GM19238 (cell line): ENCODE data around the gene C6orf58.

Source experiments
- DNase-seq: peaks from one replicate; pipeline ENCODE4 v3.0.0; 2011; ENCODE audit warnings: low spot score; ENCODE audit not compliant: insufficient read length

Gene C6orf58

GRCh38 chr6:127576874-127577273 lies at the start of gene C6orf58:
TSS of gene C6orf58 (plus strand) at chr6:127577174. CDS start at chr6:127577186, 12 bp downstream.
- DNase-seq: no peak

- DNase-seq: no peak
Observed at GRCh38 chr6:127533011-127533410, 44.0 kb upstream of the C6orf58 start.

GRCh38 chr6:127533736-127534135 lies 43.2 kb upstream of the C6orf58 start:
- DNase-seq: no peak

- DNase-seq: no peak
Observed at GRCh38 chr6:127538750-127539264, 38.2 kb upstream of the C6orf58 start.

- no peak for DNase-seq
Observed at GRCh38 chr6:127539272-127539671, 37.7 kb upstream of the C6orf58 start.

- no peak for DNase-seq
Observed at GRCh38 chr6:127547215-127547614, 29.8 kb upstream of the C6orf58 start.

GRCh38 chr6:127547904-127548649 lies 28.9 kb upstream of the C6orf58 start:
- DNase-seq: no peak

- DNase-seq: no peak
Observed at GRCh38 chr6:127550403-127550802, 26.6 kb upstream of the C6orf58 start.

GRCh38 chr6:127554435-127555006 lies 22.5 kb upstream of the C6orf58 start:
- no peak for DNase-seq

- no peak for DNase-seq
Observed at GRCh38 chr6:127561660-127562059, 15.3 kb upstream of the C6orf58 start.

GRCh38 chr6:127564761-127565160 lies 12.2 kb upstream of the C6orf58 start:
- DNase-seq: no peak

GRCh38 chr6:127566119-127566518 lies 10.9 kb upstream of the C6orf58 start:
- DNase-seq: no peak

GRCh38 chr6:127566651-127567050 lies 10.3 kb upstream of the C6orf58 start:
- no peak for DNase-seq

GRCh38 chr6:127567476-127567875 lies 9.5 kb upstream of the C6orf58 start:
- DNase-seq: no peak

- no peak for DNase-seq
Observed at GRCh38 chr6:127570739-127571389, 6.1 kb upstream of the C6orf58 start.

GRCh38 chr6:127578900-127579299 lies 1.9 kb downstream of the C6orf58 start:
- DNase-seq: no peak

- no peak for DNase-seq
Observed at GRCh38 chr6:127581576-127581975, 4.6 kb downstream of the C6orf58 start.

- no peak for DNase-seq
Observed at GRCh38 chr6:127582777-127583462, 5.9 kb downstream of the C6orf58 start.

- no peak for DNase-seq
Observed at GRCh38 chr6:127585123-127585522, 8.1 kb downstream of the C6orf58 start.

GRCh38 chr6:127586372-127586771 lies 9.4 kb downstream of the C6orf58 start:
- no peak for DNase-seq

- DNase-seq: no peak
Observed at GRCh38 chr6:127587875-127588274, 10.9 kb downstream of the C6orf58 start.

GRCh38 chr6:127589135-127589534 lies 12.2 kb downstream of the C6orf58 start:
- no peak for DNase-seq
